Nephron progenitor cell (in vitro differentiated cells): ENCODE data around the gene PLD1.

Experiments used
- DNase-seq: peaks from one replicate; pipeline ENCODE4 v3.0.0; 2021
- H3K27ac Mint-ChIP-seq: 2 replicates; pipeline ENCODE4 v1.8.0; 2021; ENCODE audit warnings: mild to moderate bottlenecking, moderate library complexity, mixed read lengths
- H3K27me3 Mint-ChIP-seq: 2 replicates; pipeline ENCODE4 v1.8.0; 2021; ENCODE audit warnings: mild to moderate bottlenecking, low read depth, mixed read lengths; ENCODE audit not compliant: poor library complexity
- H3K36me3 Mint-ChIP-seq: 2 replicates; pipeline ENCODE4 v1.8.0; 2021; ENCODE audit warnings: low read depth, mixed read lengths
- H3K4me1 Mint-ChIP-seq: 2 replicates; pipeline ENCODE4 v1.8.0; 2021; ENCODE audit warnings: mixed read lengths
- H3K4me3 Mint-ChIP-seq: 2 replicates; pipeline ENCODE4 v1.8.0; 2021; ENCODE audit warnings: mild to moderate bottlenecking, moderate library complexity, mixed read lengths
- H3K9me3 Mint-ChIP-seq: 2 replicates; pipeline ENCODE4 v1.8.0; 2021; ENCODE audit warnings: mild to moderate bottlenecking, moderate library complexity, mixed read lengths
- CTCF ChIP-seq: fragments of 200-600 bp; sonication (generic); IDR thresholded peaks from 2 replicates; pipeline ENCODE4 v1.5.0; 2021; ENCODE audit warnings: antibody characterized with exemption

PLD1 gene

GRCh38 chr3:171757361-171758034 is 52.8 kb downstream of the PLD1 start:
- H3K4me1 Mint-ChIP-seq: no peaks in the 10 kb centered on the region

GRCh38 chr3:171755656-171756055 is 54.6 kb downstream of the PLD1 start:
- peaks cover 3% of the 10 kb centered on the region for H3K27me3 Mint-ChIP-seq
- no peak overlapping the region for H3K4me3 Mint-ChIP-seq
- H3K4me1 Mint-ChIP-seq: no peaks in the 10 kb centered on the region
- no peak for TF ChIP-seq CTCF
- no peak overlapping the region for H3K27ac Mint-ChIP-seq
- H3K9me3 Mint-ChIP-seq: no peaks in the 10 kb centered on the region
- DNase-seq: no peak
- H3K36me3 Mint-ChIP-seq: no peaks in the 10 kb centered on the region

More at GRCh38 chr3:171757361-171758034, 52.8 kb downstream of the PLD1 start:
- no peak overlapping the region for H3K27ac Mint-ChIP-seq
- DNase-seq: no peak
- H3K4me3 Mint-ChIP-seq: no peak overlapping the region
- H3K27me3 Mint-ChIP-seq: peaks cover 4% of the 10 kb centered on the region
- no peak for TF ChIP-seq CTCF
- no peaks in the 10 kb centered on the region for H3K36me3 Mint-ChIP-seq
- no peaks in the 10 kb centered on the region for H3K9me3 Mint-ChIP-seq

GRCh38 chr3:171755015-171755589 is 55.2 kb downstream of the PLD1 start:
- no peak for TF ChIP-seq CTCF
- Mint-ChIP-seq H3K27ac (no peak overlapping the region), H3K27me3 (peaks cover 3% of the 10 kb centered on the region), H3K4me1 (no peaks in the 10 kb centered on the region), H3K4me3 (no peak overlapping the region), H3K36me3 (no peaks in the 10 kb centered on the region), H3K9me3 (no peaks in the 10 kb centered on the region)
- DNase-seq: no peak

GRCh38 chr3:171753665-171754408 is 56.4 kb downstream of the PLD1 start:
- no peaks in the 10 kb centered on the region for H3K4me1 Mint-ChIP-seq
- H3K36me3 Mint-ChIP-seq: no peaks in the 10 kb centered on the region
- no peaks in the 10 kb centered on the region for H3K9me3 Mint-ChIP-seq
- H3K27ac Mint-ChIP-seq: no peak overlapping the region
- DNase-seq: no peak
- no peak for TF ChIP-seq CTCF
- peaks cover 3% of the 10 kb centered on the region for H3K27me3 Mint-ChIP-seq
- no peak overlapping the region for H3K4me3 Mint-ChIP-seq

- DNase-seq: no peak
- Mint-ChIP-seq H3K36me3 (no peaks in the 10 kb centered on the region), H3K4me1 (no peaks in the 10 kb centered on the region), H3K27me3 (peaks cover 3% of the 10 kb centered on the region), H3K27ac (no peak overlapping the region), H3K4me3 (no peak overlapping the region), H3K9me3 (no peaks in the 10 kb centered on the region)
- TF ChIP-seq CTCF: no peak
Measured at GRCh38 chr3:171753025-171753472, 57.2 kb downstream of the PLD1 start.
